Activated CD4-positive, alpha-beta T cell treated with anti-CD3 and anti-CD28 coated beads, Interleukin-2, amount 50 U/mL, for 1 hour (primary cell): ENCODE data around the gene PKP4.
"Not testable (repeated sequence)": the region's sequence is repeated elsewhere in the genome, so short reads cannot be mapped to it uniquely, and the experiment has no call there.

Experiments used
- DNase-seq: peaks from one replicate; pipeline ENCODE4 v3.0.0-alpha.2; 2020

The PKP4 gene, protein sequence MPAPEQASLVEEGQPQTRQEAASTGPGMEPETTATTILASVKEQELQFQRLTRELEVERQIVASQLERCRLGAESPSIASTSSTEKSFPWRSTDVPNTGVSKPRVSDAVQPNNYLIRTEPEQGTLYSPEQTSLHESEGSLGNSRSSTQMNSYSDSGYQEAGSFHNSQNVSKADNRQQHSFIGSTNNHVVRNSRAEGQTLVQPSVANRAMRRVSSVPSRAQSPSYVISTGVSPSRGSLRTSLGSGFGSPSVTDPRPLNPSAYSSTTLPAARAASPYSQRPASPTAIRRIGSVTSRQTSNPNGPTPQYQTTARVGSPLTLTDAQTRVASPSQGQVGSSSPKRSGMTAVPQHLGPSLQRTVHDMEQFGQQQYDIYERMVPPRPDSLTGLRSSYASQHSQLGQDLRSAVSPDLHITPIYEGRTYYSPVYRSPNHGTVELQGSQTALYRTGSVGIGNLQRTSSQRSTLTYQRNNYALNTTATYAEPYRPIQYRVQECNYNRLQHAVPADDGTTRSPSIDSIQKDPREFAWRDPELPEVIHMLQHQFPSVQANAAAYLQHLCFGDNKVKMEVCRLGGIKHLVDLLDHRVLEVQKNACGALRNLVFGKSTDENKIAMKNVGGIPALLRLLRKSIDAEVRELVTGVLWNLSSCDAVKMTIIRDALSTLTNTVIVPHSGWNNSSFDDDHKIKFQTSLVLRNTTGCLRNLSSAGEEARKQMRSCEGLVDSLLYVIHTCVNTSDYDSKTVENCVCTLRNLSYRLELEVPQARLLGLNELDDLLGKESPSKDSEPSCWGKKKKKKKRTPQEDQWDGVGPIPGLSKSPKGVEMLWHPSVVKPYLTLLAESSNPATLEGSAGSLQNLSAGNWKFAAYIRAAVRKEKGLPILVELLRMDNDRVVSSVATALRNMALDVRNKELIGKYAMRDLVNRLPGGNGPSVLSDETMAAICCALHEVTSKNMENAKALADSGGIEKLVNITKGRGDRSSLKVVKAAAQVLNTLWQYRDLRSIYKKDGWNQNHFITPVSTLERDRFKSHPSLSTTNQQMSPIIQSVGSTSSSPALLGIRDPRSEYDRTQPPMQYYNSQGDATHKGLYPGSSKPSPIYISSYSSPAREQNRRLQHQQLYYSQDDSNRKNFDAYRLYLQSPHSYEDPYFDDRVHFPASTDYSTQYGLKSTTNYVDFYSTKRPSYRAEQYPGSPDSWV

DNA sequence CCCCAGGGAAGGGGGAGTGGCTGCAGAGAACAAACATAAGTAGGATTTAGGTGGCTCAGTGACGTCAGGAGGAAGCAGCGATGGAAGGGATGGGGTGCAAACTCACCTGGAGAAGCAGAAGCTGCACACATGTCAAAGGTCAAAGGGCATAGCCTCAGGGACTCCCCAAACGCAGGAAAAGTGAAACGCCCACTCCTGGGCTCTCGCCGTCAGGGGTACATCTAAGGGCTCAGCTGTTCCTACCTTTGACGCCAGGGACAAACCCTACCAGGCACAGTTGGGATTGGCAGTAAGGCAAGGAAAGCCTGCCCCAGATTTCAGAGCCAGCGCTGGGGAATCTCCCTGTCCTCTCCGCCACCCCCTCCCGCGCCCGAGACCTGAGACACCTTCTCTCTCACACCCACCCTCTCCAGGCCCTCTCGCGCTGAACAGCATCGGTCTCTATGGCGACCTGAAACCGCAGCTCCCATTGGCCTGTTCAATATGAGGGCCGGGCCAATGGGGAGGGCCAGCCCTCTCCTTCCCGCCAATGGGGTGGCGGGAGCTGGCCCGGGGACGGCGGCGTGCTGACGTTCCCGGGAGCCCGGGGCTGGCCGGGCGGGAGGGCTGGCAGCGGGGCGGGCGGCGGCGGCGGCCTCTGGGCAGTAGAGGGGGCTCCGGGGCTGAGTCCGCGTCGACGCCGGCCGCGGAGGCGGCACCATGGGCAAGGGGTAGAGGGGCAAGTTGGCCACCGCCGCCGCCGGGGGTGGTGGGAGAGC, at the start of gene PKP4, which contains the start of gene CCDC148:
TSS of gene PKP4 (plus strand) at position 644 of the 758 bp plus-strand sequence. CDS start 76,233 bp downstream, outside the sequence.
TSS of gene CCDC148 (minus strand) at position 445 of the 758 bp plus-strand sequence. CDS start at position 131, 314 bp downstream.
- DNase-seq = peak; percentile 86

DNA sequence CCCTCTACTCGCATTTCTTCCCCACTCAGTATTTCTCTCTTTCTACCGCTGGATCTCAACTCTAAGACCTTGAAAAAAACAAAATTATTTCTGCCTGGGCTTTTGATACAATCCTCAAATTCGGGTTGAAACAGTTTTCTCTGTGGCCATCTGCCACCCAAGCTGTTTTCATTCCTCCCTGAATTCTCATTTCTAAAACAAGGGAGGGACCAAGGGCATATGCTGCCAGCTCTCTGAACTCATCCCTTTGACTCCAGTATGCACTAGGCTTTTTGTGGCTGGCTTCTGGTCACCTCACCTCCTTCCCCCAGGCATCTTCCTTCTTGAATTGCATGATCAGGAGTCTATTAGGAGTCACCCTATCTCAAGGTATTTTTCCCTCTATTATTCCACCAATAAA, 49.7 kb upstream of the PKP4 start:
- DNase-seq = no peak

DNA sequence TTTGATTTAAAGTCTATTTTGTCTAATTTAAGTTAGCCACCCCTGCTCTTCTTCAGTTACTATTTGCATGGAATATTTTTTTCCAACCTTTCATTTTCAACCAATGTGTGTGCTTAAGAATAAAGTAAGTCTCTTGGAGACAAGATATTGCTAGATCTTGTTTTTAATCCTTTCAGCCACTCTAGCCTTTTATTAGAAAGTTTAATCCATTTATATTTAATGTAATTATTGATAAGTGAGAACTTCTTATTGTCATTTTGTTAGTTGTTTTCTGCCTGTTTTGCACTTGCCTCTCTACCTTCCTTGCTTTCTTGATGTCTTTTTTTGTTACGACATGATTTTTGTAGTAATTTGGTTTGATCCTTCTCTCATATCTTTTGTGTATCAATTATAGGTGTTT, 46.6 kb upstream of the PKP4 start:
- no peak for DNase-seq

DNA sequence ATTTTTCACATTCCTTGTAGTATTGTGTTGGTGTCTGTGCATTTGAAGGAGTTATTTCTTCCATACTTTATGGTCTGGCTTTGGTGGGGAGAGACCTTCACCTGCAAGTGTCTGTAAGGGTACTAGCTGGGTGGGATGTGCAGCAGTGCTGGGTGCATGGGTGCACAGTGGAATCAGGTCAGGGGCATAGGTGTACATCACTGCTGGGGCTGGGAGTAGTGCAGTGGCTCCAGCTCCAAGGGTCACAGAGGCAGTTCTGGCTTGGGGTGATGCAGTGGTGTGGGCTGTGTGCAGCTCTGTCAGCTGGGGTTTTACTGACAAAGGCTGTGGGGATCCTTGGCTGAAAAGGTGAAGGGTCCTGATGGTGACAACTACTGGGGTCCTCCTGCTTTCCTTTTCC, 45.0 kb upstream of the PKP4 start:
- no peak for DNase-seq

DNA sequence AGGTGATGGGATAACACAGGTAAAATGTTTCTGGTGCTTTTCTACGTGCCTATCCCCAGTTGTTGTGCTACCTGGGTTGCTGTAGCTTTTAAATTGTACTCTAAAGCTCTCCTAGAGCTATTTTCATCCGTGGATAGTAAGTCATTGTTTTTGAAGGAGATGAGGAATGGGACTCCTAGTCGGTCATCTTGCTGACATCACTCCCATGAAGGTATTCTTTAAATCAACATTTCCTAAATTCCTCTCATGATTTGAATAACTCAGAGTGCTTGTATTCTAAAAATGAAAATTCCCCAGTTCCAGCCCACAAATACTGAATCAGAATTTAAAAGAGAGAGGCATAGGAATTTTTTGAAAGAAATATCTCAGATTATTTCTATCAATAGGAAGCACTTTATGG, 44.5 kb upstream of the PKP4 start:
- DNase-seq = no peak

DNA sequence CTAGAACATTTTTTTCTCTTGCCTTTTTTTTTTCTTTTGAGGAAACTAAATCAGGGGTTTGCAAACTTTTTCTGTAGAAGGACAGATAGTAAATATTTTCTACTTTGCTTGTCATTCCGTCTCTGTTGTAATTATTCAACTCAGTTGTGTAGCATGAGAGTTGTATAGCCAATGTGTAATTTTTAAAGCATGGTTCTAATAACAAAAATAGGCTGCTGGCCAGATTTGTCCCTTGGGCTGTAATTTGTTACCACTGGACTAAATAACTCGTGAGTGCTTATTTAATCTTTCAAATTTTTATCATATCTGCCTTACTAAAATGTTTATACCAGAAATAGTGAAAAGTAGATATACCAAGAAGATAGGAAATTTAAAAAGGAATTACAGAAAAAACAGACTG, 43.2 kb upstream of the PKP4 start:
- DNase-seq = no peak

DNA sequence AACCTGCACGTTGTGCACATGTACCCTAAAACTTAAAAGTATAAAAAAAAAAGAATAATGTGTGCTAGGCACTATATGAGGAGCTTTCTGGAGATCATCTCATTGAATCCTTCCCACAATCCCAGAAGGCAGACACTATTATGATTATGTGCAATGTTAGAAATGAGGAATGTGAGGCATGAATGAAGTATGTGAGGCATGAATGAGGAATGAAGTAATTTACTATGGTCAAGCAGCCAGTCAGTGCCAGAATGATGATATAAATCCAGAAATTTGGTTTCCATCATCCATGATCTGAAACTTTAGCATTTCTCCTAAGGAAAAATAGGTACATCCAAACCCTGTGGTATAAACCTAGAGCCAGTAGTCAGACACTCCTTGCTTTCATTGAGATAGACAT, 42.2 kb upstream of the PKP4 start:
- no peak for DNase-seq

DNA sequence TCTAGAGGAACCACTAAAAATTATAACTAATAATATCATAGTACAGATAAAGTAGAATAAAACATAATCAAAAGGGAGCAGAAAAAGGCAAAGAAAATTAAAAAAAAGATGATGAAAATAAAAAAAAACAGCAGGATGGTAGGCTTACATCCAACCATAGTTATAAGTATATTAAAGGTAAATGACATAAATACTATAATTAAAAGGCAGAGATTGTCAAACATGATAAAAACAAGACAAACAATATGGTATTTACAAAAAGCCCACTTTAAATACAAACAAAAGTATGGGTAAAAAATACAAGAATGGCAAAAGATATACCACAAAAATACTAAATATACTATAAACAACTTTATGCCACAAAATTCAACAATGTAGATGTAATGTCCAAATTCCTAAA, 24.6 kb upstream of the PKP4 start:
- no peak for DNase-seq

DNA sequence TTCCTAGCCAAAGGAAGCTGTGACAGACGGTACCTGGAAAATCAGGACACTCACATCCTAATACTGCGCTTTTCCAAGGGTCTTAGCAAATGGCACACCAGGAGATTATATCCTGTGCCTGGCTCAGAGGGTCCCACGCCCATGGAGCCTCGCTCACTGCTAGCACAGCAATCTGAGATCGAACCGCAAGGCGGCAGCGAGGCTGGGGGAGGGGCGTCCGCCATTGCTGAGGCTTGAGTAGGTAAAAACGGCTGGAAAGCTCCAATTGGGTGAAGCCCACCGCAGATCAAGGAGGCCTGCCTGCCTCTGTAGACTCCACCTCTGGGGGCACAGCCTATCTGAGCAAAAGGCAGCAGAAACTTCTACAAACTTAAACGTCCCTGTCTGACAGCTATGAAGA, 23.0 kb upstream of the PKP4 start:
- not testable (repeated sequence) for DNase-seq

DNA sequence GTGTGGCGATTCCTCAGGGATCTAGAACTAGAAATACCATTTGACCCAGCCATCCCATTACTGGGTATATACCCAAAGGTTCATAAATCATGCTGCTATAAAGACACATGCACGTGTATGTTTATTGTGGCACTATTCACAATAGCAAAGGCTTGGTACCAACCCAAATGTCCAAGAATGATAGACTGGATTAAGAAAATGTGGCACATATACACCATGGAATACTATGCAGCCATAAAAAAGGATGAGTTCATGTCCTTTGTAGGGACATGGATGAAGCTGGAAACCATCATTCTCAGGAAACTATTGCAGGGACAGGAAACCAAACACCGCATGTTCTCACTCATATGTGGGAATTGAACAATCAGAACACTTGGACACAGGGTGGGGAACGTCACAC, 17.7 kb upstream of the PKP4 start:
- DNase-seq = not testable (repeated sequence)

DNA sequence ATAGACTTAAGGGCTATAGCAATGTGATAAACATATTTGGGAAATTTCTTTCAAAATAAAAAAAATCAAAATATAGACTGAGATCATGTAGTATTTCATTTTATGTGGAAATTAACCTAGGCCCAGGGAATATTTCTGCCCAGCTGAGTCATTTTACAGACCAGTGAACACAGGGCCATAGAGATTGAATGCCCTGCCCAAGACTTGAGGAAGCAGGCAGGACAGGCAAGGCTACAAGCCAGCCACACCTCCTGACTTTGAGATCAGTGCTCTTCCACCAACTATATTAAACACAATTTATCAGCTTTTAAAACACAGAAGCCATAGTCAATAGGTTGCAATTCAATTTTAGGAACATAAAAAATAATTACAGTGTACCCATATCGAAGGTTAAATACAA, 13.1 kb upstream of the PKP4 start:
- DNase-seq = no peak

DNA sequence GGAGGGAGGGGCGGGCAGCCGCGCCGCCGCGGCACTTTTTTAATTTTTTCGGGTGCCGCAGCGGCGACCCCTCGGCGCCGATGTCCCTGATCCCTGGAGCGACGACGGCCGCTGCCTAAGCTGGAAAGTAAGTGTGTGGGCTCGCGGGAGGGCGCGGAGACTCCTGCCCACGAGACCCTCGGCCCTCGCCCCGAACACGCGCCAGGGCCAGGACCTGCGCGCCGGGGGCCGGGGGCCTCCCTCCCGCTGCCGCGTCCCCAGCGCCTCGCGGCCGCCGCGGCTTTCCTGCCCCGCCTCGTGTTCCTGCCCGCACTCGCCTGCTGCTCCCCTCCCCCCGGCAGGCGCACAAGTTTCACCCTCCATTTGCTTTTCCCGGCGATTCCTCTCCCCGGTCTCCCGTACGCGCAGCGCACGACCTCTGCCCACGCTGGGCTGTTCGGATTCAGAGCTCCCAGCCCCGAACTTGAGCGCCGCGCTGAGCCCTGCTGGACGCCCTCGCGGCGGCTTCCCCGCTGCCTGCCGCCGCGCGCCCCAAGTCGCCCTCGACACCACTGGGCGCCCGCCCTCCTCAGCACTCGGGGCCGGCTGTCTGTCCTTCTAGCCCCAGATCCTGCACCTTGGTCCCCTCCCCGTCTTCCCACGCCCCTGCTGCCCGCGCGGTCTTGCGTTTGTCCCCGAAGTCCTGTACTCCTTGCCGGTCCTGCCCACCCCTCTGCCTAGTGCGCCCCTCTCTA, 507 bp downstream of the PKP4 start:
- DNase-seq = peak; percentile 43

DNA sequence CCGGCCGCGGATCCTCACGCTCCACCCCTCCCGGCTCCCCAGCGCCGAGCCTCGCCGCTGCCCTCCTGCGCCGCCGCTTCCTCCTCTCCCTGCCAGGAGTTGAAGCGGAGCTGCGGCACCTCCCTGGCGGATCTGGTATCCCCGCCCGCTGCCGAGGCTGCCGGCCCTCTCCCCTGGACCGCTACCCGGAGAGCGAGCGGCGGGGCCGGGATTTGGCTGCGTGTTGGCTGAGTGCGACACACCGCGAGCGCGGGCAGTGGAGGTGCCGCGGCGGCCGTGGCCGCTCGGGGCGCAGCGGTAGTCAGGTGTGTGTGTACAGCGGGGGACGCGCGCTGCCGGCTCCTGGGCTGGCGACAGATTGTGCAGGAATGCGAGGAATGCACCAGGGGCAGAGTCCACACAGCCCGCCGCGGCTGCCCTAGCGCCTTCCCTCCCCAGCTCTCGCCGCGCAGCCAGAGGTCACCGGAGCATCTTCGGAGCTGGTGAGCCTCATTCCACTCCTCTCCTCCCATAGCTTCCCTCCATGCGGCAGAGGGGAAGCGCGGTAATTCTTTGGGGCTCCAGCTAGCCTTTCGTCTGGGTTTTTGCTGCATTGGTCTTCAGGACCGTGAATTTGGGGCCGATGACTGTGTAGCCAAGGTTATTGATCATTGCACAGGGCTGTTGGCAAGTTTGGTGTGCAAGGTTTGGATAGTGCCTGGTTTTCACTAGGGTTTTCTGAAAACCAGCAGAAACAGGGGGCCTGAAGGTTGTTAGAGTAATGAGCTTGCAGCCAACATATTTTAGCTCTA, 1.3 kb downstream of the PKP4 start:
- DNase-seq = peak; percentile 62

DNA sequence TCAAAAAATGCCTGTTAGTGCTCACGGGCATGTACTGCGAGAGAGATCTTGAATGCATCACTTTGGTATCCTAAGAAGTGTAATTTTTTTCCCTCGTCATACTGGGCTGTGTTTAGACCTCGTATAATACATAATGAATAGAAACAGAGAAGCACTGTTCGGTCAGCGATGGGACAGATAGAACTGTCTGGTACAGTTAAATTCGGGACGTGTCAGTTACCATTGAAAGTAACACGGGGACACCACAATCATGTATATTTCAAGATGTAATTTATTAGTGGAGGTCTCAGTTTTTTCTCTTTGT, 1.8 kb downstream of the PKP4 start:
- no peak for DNase-seq

DNA sequence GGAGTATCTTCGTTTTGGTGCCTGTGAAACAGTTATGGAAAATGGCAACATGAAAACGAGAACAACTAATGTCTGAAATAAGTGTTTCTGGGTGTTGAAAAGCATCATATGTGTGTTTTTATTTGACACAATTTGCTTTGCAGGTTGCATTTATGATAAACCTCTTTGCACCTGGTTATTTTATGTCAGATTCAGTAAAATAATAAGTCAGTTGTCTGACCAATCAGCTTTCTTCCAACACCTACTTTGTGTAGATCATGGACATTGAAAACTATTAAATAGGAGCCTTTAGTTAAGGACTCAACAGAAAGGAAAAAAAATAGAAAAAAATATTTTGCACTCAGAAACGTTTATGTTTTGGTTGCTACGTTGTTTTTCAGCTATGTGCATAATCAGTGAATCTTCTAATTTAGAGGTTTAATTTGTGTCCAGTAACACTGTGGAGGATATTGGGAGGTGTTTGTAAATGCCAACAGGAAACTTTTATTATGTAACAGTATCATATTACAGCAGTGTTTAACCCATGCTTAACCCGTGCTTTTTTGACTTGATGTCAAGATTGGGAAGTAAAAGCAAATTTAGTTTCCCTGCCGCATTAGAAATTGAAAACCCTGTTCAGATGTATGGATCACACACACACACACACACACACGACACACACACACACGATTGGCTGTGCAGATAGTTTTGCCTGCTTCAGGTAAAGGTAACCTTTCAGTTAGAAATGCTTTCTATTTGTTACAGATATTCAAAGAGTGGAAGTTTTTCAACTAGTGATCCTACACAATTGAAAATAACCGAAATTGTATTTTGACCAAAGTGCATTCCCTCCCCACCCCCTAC, 2.6 kb downstream of the PKP4 start:
- DNase-seq = no peak

DNA sequence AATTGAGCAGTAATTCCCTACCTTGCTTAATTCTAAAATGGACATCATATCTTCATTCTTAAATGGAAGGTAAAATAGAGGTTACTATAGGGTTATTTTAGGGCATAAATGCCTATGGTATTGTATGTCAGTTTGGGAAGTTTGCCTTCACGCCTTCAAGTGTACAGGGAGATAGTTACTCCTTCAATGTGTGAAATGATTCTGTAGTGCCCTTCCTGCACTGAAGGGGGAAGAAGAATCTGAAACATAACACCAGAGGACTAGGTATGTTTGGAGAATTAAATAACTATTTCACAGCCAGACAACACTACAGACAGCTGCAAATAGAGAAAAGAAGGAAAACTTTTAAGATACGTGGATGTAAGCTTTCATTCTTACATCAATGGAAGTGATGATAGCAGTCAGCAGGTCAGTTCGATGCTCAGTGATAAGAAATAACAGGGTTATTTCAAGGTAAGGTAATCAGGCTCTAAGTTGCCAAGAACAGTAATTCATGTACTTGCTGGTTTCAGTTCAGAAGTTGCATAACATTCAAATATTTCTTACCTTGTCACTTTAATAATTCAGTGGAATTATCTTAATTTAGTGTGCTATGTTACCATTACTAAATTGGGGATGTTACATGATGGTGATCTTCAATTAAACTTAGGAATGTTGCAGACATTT, 4.0 kb downstream of the PKP4 start:
- DNase-seq = no peak

DNA sequence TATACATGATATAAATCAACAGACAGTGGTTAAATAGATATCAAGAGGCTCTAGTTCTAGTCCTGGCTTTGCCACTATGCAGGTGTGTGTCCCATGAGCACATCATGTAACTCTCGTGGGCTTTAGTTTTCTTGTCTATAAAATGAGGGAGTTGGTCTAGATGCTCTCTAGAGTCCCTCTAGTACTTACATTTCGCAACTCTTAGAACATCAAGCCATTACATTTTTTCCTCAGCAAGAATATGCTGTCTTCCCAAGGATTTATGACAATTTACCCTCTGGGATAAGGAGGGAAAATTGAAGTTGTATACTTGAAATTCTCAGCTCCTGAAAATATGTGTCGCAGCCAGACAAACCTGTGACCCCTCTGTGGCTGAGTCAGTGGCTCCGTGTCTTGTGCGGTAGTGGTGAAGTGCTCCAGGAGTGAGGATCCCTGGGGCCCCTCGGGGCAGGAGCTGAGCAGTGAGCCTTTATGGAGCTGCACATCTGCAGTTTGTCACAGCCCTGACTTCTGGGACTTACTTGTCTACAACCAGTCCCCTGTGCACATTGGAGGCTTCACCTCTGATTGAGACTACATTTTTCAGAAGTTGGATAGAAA, 6.8 kb downstream of the PKP4 start:
- DNase-seq = no peak

DNA sequence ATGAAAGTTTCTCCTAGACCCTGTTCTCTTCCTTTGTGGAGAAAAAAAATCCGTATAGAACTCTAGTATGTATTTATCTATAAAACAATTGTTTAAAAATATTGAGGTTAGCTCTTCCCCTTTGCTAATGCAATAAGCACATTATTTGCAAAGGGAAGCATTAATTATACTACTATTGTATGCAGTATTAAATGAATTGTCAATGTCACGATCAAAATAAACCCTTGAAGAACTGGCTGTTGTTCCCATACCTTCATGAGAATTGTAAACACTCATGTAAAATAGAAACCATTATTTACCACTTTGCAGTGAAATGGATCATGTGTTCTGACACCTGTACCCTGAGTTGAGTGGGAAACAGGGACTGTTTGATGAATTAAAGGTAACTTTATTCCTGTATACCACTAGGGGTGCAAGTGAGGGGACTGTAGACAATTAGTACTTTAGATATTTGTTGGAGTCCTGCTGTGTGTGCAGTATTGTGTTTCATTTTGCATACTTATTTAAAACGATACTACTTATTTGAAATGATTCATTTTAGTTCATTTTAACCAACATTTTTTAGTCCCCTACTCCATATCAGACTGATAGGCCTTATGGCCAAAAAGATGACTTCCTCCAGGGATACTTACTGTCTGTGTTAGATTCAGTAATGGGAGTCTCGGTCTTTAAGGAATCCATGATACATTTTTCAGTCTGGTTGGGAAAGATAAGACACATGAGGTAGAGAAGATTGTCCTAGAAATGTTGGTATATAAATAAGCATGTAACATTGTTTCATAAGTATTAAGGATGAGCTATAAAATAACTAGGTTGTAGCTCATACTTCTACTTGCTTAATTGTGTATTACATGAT, 7.9 kb downstream of the PKP4 start:
- no peak for DNase-seq
